HL-60 (cell line): ENCODE measurements around the gene MYEF2.

Experiments
- GABPA ChIP-seq: IDR thresholded peaks from 2 replicates; pipeline ENCODE4 v1.6.1; 2012; ENCODE audit warnings: low read depth
- POLR2AphosphoS5 ChIP-seq: IDR thresholded peaks from 2 replicates; pipeline ENCODE4 v1.6.1; 2012; ENCODE audit warnings: low read depth
- TF ChIP-seq, protein P1 (sequence below): IDR thresholded peaks from one replicate; pipeline ENCODE4 v1.5.1; 2011; ENCODE audit warnings: low read length, control low read depth, inconsistent platforms; ENCODE audit not compliant: insufficient read depth

DNA sequence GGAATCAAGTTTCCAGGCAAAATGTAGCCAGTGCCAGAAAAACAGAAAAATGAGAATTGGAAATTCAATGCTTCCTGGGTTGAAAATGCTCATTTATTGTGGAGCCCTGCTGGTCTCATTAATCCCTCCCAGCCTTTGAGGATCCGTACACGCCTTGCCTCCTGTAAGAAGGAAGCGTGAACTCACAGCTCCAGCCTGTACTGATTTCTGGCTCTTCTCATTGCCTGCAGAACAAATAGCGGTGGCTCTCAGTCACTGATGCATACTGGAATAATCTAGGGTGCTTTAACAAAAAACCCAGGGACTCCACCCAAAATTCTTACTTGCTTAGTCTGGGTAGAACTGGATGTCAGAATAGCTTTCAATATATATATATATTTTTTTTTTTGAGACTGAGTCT lies 86.6 kb downstream of the MYEF2 start:
- TF ChIP-seq, protein P1, sequence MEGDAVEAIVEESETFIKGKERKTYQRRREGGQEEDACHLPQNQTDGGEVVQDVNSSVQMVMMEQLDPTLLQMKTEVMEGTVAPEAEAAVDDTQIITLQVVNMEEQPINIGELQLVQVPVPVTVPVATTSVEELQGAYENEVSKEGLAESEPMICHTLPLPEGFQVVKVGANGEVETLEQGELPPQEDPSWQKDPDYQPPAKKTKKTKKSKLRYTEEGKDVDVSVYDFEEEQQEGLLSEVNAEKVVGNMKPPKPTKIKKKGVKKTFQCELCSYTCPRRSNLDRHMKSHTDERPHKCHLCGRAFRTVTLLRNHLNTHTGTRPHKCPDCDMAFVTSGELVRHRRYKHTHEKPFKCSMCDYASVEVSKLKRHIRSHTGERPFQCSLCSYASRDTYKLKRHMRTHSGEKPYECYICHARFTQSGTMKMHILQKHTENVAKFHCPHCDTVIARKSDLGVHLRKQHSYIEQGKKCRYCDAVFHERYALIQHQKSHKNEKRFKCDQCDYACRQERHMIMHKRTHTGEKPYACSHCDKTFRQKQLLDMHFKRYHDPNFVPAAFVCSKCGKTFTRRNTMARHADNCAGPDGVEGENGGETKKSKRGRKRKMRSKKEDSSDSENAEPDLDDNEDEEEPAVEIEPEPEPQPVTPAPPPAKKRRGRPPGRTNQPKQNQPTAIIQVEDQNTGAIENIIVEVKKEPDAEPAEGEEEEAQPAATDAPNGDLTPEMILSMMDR = no peak
- TF ChIP-seq POLR2AphosphoS5 (no peak), GABPA (no peak)
